AG04450 (cell line): Measurements from ENCODE around the gene ENTPD1. TPM values are rescaled to one million over a fixed set of nuclear protein-coding genes. Genes with fewer than 3 reads are reported as not detected.

Experiments
- CTCF ChIA-PET: fragments of 300-600, 350-600 bp; formaldehyde crosslinking; extraction: SDS; loops from one replicate; lab custom pipeline; 2022; ENCODE audit warnings: antibody characterized with exemption, inconsistent platforms; lab: Charles Lee
- POLR2A ChIA-PET: fragments of 350-600 bp; formaldehyde crosslinking; extraction: SDS; loops from one replicate; lab custom pipeline; 2021; ENCODE audit warnings: antibody characterized with exemption, inconsistent platforms; lab: Yijun Ruan, JAX
- DNase-seq: peaks from one replicate; pipeline ENCODE4 v3.0.0-alpha.2; 2011; ENCODE audit warnings: low read depth, low spot score
- H3K27ac ChIP-seq: one replicate; pipeline ENCODE4 v1.5.1; 2012; ENCODE audit warnings: low read depth, low read length, control low read depth
- H3K27me3 ChIP-seq: one replicate; pipeline ENCODE4 v1.6.0; 2012; ENCODE audit warnings: low read length; ENCODE audit not compliant: control insufficient read depth, insufficient read depth
- H3K4me3 ChIP-seq: 2 replicates; pipeline ENCODE4 v1.5.1; 2011; ENCODE audit warnings: mild to moderate bottlenecking, low read depth, low read length, control low read depth
- H3K9me3 ChIP-seq: 2 replicates; pipeline ENCODE4 v1.5.1; 2012; ENCODE audit warnings: low read length; ENCODE audit not compliant: control insufficient read depth, insufficient read depth
- polyA plus RNA-seq: library from polyadenylated mRNA; depleted of rRNA; stranded (reverse); fragments of >200 nt; gene quantifications from 2 replicates; pipeline ENCODE4 v1.2.3, GENCODE V29; 2011
- TF ChIP-seq, protein P1 (sequence below): IDR thresholded peaks from 2 replicates; pipeline ENCODE4 v1.5.1; 2011; ENCODE audit warnings: low read depth, low read length, control low read depth, inconsistent platforms

Gene ENTPD1
- polyA plus RNA-seq, 1 experiment, result 0.07 TPM

DNA sequence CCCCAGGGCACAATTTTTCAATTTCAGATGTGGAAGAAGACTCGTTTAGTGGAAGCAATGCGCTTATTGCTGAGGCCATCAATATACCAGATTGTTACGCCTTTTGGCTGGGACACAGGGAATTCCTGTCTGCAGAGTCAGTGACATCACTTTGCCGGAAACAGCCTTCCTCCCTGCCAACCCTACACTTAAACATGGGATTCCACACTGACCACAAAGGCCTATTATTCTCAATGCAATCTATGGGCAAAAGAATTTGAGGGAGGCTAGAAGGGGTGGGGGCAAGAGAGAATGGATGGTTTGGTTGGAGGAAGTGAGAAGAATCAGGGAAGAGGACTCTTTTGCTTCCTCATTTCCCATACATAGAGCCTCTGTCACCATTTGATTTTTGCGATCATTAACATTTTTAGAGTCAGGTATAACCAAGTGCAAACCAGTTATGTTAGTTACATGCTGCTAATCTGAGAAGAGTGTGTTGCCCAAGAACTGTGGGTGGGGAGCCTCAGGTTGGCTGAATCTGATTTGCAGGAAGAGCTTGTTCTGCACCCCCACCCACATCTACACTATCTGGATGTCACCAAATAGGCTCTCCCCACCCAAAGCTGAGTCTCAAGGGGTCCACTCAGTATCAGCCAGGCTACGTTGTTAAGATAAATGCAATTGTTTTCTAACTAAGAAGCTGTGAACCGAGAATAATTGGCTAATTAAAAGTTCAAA lies 58.2 kb downstream of the ENTPD1 start:
- Histone ChIP-seq H3K27ac (no peak overlapping the region), H3K4me3 (no peak overlapping the region), H3K9me3 (peaks cover 11% of the 10 kb centered on the region; the same call in 1 of the 2 replicates), H3K27me3 (no peaks in the 10 kb centered on the region)
- TF ChIP-seq, protein P1, sequence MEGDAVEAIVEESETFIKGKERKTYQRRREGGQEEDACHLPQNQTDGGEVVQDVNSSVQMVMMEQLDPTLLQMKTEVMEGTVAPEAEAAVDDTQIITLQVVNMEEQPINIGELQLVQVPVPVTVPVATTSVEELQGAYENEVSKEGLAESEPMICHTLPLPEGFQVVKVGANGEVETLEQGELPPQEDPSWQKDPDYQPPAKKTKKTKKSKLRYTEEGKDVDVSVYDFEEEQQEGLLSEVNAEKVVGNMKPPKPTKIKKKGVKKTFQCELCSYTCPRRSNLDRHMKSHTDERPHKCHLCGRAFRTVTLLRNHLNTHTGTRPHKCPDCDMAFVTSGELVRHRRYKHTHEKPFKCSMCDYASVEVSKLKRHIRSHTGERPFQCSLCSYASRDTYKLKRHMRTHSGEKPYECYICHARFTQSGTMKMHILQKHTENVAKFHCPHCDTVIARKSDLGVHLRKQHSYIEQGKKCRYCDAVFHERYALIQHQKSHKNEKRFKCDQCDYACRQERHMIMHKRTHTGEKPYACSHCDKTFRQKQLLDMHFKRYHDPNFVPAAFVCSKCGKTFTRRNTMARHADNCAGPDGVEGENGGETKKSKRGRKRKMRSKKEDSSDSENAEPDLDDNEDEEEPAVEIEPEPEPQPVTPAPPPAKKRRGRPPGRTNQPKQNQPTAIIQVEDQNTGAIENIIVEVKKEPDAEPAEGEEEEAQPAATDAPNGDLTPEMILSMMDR, result no peak
- ChIA-PET CTCF (interaction anchor here (0.7 to 10.3 kb wide), 4 partner anchors 27 to 120 kb away, joined by 4 to 99 read pairs (median 6); partner anchors contain the start of gene TCTN3), POLR2A (no interaction called here)
- peak; percentile 59 for DNase-seq

DNA sequence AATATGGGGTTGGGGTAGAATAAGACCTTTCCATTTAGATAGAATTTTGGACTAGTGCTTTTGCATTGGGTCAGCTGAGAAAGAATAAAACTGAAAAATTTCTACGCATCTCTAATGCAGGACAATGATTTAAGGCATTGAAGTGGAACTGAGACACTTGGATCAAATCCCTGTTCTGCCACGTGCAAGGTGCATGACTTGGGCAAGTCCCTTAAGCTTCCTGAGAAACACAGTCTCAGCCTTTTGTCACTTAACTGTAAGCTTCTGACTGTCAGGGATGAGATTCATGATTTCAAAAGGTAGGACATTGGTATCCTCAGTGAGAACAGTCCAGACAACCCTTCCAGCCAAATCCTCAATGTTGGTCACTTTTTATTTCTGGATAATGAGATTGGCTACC lies 59.2 kb downstream of the ENTPD1 start:
- Histone ChIP-seq H3K27ac (no peak overlapping the region), H3K4me3 (no peak overlapping the region), H3K27me3 (no peaks in the 10 kb centered on the region), H3K9me3 (peaks cover 3% of the 10 kb centered on the region; the same call in 1 of the 2 replicates)
- ChIA-PET CTCF (interaction anchor here (1.3 to 10.3 kb wide), 2 partner anchors 28 to 121 kb away, joined by 5 to 99 read pairs; partner anchors contain the start of gene TCTN3), POLR2A (no interaction called here)
- TF ChIP-seq, protein P1, result no peak
- no peak for DNase-seq

DNA sequence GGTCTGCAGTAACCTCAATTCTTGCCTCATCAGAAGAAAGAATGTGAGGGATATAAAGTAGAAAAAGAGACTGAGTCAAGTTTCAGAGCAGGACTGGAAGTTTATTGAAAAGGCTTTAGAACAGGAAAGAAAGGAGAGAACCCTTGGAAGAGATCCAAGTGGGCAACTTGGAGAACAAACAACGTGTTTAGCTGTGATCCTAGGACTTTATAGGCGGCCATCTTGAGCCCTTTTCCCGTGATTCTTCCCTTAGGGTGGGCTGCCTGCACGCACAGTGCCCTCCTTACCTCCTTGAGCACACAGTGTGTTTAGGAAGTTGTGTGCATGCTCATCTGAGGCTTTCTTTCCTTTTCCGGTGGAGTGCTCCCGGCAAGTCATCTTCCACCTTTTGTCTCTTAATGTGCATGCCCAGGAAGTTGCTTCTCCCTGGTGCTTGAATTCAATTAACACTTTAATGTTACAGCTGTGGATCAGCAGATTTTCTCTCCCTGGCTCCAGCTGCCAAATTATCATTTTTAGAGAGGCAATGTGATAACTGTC lies 59.8 kb downstream of the ENTPD1 start:
- POLR2A ChIA-PET, result no interaction called here
- CTCF ChIA-PET, result interaction anchor here (4.5 to 10.3 kb wide), 2 partner anchors 26 to 121 kb away, joined by 28 to 99 read pairs; partner anchors contain the start of gene TCTN3
- no peaks in the 10 kb centered on the region for H3K9me3 ChIP-seq
- no peak for DNase-seq
- H3K4me3 ChIP-seq, result no peak overlapping the region
- no peaks in the 10 kb centered on the region for H3K27me3 ChIP-seq
- no peak overlapping the region for H3K27ac ChIP-seq
- TF ChIP-seq, protein P1, result no peak

DNA sequence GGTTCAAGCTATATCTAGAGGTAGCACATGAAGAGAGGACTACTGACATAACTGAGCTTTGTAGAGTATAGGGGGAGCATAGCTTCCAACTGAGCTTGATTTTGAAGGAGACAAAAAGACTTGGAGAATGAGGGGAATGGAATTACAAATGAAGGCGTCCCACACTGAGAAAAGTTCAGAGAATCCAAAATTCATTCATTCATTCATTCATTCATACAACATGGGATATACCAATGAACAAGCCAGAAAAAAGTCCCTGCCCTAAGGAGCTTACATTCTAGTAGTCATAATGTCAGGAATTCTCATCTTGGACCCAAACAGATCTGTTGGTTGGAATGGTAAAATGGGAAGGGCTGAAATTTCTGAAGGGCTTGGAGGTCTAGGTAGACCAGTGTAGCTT lies 62.0 kb downstream of the ENTPD1 start:
- Histone ChIP-seq H3K4me3 (no peak overlapping the region), H3K27ac (no peak overlapping the region), H3K27me3 (no peaks in the 10 kb centered on the region), H3K9me3 (no peaks in the 10 kb centered on the region)
- ChIA-PET CTCF (interaction anchor here (4.5 to 10.3 kb wide), 2 partner anchors 24 to 124 kb away, joined by 28 to 99 read pairs; partner anchors contain the start of gene TCTN3), POLR2A (interaction anchor here (1.0 kb wide), 1 partner anchor 89 kb away, joined by 3 read pairs; the partner anchor contains the start of gene CC2D2B)
- no peak for DNase-seq
- TF ChIP-seq, protein P1, result no peak

DNA sequence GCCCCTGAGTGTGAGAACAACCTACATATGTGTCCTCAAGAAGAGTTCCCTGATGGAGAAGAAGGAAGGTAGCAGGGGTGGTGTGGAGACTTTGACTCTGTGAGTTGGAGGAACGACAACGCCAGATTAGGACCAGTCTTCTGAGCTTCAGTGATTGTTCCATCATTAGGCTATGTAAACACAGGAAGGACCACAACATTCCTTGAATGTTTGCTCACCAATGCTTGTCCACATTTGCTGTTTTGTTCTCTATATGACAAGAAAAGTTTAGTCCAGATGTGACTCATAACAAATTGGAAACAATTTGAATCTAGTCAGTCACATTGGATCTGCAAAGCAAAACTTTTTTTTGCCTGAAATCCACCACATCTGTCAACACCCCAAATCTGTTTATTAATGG lies 62.7 kb downstream of the ENTPD1 start:
- Histone ChIP-seq H3K27ac (no peak overlapping the region), H3K4me3 (no peak overlapping the region), H3K9me3 (no peaks in the 10 kb centered on the region), H3K27me3 (no peaks in the 10 kb centered on the region)
- peak; percentile 54 for DNase-seq
- TF ChIP-seq, protein P1, result no peak
- ChIA-PET POLR2A (interaction anchor here (1.0 kb wide), 1 partner anchor 89 kb away, joined by 3 read pairs; the partner anchor contains the start of gene CC2D2B), CTCF (interaction anchor here (4.5 to 10.3 kb wide), 2 partner anchors 23 to 124 kb away, joined by 28 to 99 read pairs; partner anchors contain the start of gene TCTN3)
